Measurements from ENCODE around the gene GPR132. TPM values are rescaled to one million over a fixed set of nuclear protein-coding genes. Genes with fewer than 3 reads are reported as not detected.

GPR132 gene
- total RNA-seq, 1 donor from 2014 or later, result 24.6 TPM

DNA sequence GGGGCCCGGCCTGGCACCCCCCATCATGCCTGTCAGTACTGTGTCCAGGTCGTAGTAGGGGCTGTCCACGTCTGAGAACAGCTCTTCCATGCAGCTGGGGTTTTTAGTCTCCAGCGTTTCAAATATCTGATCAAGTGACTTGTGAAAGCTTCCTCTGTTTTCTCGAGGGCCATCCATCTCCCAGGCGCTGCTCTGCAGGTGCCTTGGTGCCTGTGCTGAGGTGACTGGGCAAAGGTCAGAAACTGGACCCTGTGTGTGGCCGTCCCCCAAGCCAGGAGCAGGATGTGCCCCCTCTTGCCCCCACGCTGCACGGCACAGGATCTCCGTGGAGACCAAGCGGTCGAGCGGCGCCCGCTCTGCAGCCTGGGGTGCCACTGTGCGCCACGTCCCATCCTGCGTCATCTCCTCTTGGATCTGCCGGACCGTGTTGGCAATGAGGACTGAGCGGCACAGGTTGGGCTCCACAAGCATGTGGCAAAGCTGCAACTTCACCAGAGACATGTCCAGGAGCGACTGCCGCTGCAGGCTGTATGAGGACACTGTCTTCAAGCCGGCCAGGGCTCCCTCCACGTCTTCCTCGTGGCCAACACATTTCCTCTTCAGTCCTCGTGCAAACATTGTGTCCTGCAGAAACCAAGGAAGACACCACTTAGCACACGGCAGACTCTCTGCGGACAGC lies 53.8 kb downstream of the GPR132 start:
- intact Hi-C loops (cut with micrococcal nuclease), result loop anchor here (5.0 kb wide), 1 partner anchor 36 kb away; no protein-coding TSS in a partner anchor
- H3K27me3 Mint-ChIP-seq (ENCODE audit: insufficient read depth), result no peaks in the 10 kb centered on the region
- H3K9me3 Mint-ChIP-seq, result no peaks in the 10 kb centered on the region
- H3K36me3 Mint-ChIP-seq (ENCODE audit: low read depth), result peaks cover 36% of the 10 kb centered on the region
- H3K27ac Mint-ChIP-seq, result no peak overlapping the region
- peaks cover 33% of the 10 kb centered on the region for H3K4me1 Mint-ChIP-seq (ENCODE audit: low read depth)
- no peak for DNase-seq (ENCODE audit: low spot score)
- no peak overlapping the region for H3K4me3 Mint-ChIP-seq

DNA sequence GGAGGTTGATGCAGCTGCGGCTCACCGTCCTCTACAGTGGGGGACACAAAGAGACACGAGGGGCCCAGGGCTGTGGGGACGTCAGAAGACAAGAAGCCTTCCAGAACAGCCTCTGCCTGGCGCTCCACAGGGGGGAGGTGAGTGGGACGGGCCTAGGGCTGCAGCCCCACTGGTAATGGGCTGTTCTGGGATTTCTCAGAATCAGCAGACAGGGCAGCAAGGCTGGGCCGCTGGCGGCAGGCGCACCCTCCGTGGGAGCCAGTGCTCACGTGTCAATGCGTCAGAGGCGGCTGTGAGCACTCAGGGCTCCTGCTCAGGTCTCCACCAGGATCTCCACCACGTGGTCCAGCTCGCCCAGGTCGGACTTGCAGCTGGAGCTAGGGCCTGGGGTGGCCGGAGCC lies 54.3 kb downstream of the GPR132 start:
- Mint-ChIP-seq H3K27ac (no peak overlapping the region), H3K36me3 (ENCODE audit: low read depth) (peaks cover 34% of the 10 kb centered on the region), H3K27me3 (ENCODE audit: insufficient read depth) (no peaks in the 10 kb centered on the region), H3K4me1 (ENCODE audit: low read depth) (peaks cover 28% of the 10 kb centered on the region), H3K4me3 (no peak overlapping the region), H3K9me3 (no peaks in the 10 kb centered on the region)
- intact Hi-C loops (cut with micrococcal nuclease), result loop anchor here (5.0 kb wide), 1 partner anchor 36 kb away; no protein-coding TSS in a partner anchor
- DNase-seq (ENCODE audit: low spot score), result no peak

DNA sequence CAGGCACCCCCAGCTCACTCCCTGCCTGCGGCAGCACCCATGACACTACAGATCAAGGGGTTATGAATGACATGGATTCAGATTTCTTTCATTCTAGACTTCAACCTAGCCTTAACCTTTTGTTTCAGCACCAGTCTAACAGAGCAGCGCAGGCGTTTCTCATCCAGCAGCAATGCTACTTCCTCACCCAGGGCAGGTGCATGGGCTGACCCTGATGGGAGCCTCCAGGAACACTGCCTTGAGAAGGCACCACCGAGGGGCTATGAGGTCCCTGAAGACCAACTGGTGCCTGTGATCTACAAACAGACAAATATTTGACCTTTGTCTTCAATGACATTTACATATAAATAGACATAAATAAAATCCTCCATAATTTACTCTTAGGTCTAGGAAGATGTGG lies 55.1 kb downstream of the GPR132 start:
- no peak for DNase-seq (ENCODE audit: low spot score)
- Mint-ChIP-seq H3K27ac (no peak overlapping the region), H3K9me3 (no peaks in the 10 kb centered on the region), H3K36me3 (ENCODE audit: low read depth) (peaks cover 28% of the 10 kb centered on the region), H3K4me1 (ENCODE audit: low read depth) (peaks cover 20% of the 10 kb centered on the region), H3K27me3 (ENCODE audit: insufficient read depth) (no peaks in the 10 kb centered on the region), H3K4me3 (no peak overlapping the region)
- intact Hi-C loops (cut with micrococcal nuclease), result loop anchor here (5.0 kb wide), 1 partner anchor 37 kb away; no protein-coding TSS in a partner anchor

DNA sequence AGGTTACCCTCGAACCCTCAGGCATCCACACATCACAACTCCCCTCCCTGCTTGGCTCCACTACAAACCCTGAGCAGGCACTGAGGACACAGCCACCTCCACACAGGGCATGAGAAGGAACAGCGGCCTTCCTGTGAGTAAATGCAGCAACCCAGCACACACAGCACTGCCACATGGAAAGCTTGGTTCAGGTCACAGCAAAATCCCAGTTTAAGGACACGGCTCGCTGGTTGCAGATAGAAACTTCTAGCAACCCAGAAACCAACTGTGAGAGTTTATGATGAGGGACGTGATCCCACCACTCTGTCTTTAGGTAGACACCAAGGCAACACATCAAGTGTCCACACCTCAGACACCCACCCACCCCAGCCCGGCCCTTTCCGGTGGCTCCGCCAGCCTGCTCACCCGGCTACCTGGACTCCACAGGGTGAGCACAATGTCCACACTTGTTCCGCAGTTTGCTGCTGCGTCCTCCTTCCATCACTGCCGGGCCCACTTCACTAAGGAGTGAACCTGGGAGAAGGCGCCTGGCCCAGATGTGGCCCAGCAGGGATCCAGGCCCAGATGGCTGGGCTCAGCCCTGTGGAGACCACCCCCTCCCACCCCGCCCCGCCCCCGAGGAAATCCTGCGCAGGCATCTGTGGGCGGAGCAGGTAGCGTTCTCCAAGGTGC lies 57.5 kb downstream of the GPR132 start:
- Mint-ChIP-seq H3K9me3 (no peaks in the 10 kb centered on the region), H3K4me3 (no peak overlapping the region), H3K4me1 (ENCODE audit: low read depth) (no peaks in the 10 kb centered on the region), H3K27me3 (ENCODE audit: insufficient read depth) (no peaks in the 10 kb centered on the region), H3K36me3 (ENCODE audit: low read depth) (peaks cover 18% of the 10 kb centered on the region), H3K27ac (no peak overlapping the region)
- no peak for DNase-seq (ENCODE audit: low spot score)
- intact Hi-C loops (cut with micrococcal nuclease), result no loop called here

DNA sequence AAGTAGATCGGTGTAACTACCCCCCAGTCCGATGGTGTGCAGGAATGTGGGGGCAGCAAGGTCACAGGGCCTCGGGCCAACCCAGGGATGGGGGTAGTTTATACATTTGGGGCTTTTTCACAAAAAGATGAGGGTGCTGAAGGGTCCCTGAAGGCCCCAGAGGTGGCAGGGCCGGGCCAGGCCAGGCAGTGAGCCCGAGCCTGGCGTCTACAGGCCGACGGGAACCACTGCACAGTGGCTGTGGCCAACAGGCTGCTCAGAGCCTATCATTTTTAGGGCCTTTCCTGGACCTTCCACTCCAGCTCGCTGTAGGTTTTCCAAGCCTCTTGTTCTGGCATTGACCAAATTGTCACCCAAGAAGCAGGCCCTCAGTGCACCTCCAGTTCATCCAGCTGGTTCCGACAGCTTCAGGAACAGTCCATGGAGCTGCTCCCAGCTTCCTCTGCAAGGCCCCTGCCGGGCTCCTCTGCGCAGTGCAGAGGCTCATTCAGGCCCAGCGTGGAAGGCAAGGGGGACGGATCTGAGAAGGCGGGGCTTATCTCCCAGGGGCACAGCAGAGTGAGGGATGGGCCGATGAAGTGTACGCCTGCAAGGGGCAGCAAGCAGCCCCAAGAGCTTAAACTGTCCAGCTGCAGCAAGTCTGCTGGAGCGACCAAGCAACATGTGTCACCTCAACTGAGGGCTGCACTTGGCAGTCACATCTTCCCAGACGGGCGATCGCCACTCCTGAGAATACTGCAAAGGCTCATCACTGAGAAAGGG lies 58.2 kb downstream of the GPR132 start:
- Mint-ChIP-seq H3K4me1 (ENCODE audit: low read depth) (no peaks in the 10 kb centered on the region), H3K27ac (no peak overlapping the region), H3K9me3 (no peaks in the 10 kb centered on the region), H3K27me3 (ENCODE audit: insufficient read depth) (no peaks in the 10 kb centered on the region), H3K4me3 (no peak overlapping the region), H3K36me3 (ENCODE audit: low read depth) (peaks cover 13% of the 10 kb centered on the region)
- intact Hi-C loops (cut with micrococcal nuclease), result no loop called here
- DNase-seq (ENCODE audit: low spot score), result no peak

DNA sequence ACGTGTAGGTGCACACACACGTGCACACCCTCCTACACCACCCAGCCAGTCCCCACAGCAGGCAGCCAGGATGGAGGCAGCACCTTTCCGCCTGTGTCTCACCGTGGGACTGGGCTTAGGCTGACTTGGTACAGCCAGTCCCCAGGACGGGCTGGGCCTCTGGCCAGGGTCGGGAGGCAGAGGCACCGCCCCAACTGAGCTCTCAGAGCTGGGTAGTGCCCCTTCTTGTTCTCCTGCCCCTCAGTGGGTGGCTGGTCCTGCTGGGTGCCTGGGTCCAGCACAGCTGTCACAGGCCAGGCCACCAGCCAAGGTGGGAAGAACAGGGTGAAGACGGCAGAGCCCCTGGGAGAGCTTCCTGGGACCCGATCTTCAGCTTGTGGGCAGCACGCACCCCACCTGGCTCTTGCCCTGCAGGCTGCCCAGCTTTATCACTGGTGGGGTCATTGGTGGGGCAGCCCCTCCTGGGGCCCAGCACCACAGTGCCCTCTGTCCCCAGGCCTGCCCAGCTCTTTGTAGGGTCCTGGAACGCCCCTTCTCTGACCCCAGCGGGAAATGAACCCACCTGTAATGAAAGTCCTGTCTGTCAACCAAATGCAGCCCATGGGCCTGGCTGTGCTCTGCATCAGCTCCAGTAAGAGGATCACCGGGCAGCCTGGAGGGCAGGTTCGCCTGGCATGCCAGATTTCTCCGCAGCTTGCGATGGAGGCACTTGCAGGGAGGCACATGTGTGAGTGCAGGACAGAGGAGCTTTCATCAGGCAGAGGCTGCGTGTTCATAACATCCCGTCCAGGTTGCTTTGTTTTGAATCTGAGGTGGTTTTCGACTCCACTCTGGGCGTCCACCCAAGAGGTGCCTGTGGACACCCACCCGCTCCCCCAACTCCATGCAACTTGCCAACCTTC lies 59.0 kb downstream of the GPR132 start:
- Mint-ChIP-seq H3K36me3 (ENCODE audit: low read depth) (peaks cover 10% of the 10 kb centered on the region), H3K9me3 (no peaks in the 10 kb centered on the region), H3K4me3 (no peak overlapping the region), H3K27ac (no peak overlapping the region), H3K27me3 (ENCODE audit: insufficient read depth) (no peaks in the 10 kb centered on the region), H3K4me1 (ENCODE audit: low read depth) (no peaks in the 10 kb centered on the region)
- intact Hi-C loops (cut with micrococcal nuclease), result no loop called here
- DNase-seq (ENCODE audit: low spot score), result no peak

DNA sequence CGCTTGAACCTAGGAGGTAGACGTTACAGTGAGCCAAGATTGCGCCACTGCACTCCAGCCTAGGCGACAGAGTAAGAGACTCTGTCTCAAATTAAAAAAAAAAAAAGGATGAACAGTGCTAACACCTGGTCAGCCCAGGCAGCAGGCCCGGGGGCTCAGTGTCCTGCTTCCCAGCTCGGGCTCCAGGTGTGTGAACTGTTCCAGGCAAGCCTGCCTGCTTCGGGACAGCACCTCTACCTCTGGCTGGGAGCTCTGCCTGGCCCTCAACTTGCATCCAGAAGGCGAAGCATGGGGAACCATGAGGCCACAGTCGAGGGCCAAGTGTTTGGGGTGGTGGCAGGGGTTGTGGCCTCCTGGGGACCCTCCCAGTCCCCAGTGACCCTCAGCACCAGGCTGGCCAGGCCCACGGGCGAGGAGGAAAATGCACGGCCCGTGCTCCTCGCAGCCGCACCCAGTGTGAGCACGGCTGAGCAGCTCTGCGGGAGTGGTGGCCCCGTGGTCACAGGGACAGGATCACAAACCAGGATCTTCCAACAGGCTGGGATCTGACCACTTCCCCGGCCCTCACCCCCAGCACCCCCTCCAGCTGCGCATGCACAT lies 59.8 kb downstream of the GPR132 start:
- H3K4me3 Mint-ChIP-seq, result no peak overlapping the region
- intact Hi-C loops (cut with micrococcal nuclease), result no loop called here
- H3K36me3 Mint-ChIP-seq (ENCODE audit: low read depth), result peaks cover 9% of the 10 kb centered on the region
- no peaks in the 10 kb centered on the region for H3K27me3 Mint-ChIP-seq (ENCODE audit: insufficient read depth)
- no peak overlapping the region for H3K27ac Mint-ChIP-seq
- no peaks in the 10 kb centered on the region for H3K4me1 Mint-ChIP-seq (ENCODE audit: low read depth)
- no peak for DNase-seq (ENCODE audit: low spot score)
- H3K9me3 Mint-ChIP-seq, result no peaks in the 10 kb centered on the region

Other genes starting within 250 kb of the GPR132 start
- 9.8 and 10.7 TPM in 2 replicates for gene CEP170B, start 200.2 kb downstream of the GPR132 start, total RNA-seq
- 0.10 and 0.21 TPM in 2 replicates for gene PLD4, start 140.6 kb downstream of the GPR132 start, total RNA-seq
- 0.02 and 0.05 TPM in 2 replicates for gene AHNAK2, start 87.1 kb downstream of the GPR132 start, total RNA-seq
- 3.1 TPM in 2 replicates for gene CLBA1, start 79.6 kb downstream of the GPR132 start, total RNA-seq
- gene CDCA4, start 44.3 kb downstream of the GPR132 start, total RNA-seq, result 62.5 and 63.7 TPM in 2 replicates
- 6.5 and 7.4 TPM in 2 replicates for gene JAG2, start 103.3 kb upstream of the GPR132 start, total RNA-seq
- gene NUDT14, start 115.9 kb upstream of the GPR132 start, total RNA-seq, result 8.5 and 10.9 TPM in 2 replicates
- 41.1 and 41.9 TPM in 2 replicates for gene BTBD6, start 183.1 kb upstream of the GPR132 start, total RNA-seq
- gene BRF1, start 235.6 kb upstream of the GPR132 start, total RNA-seq, result 46.1 and 46.9 TPM in 2 replicates
- 28.2 and 32.3 TPM in 2 replicates for gene PACS2, start 249.3 kb upstream of the GPR132 start, total RNA-seq

Measured in activated T-helper 1 cell treated with anti-CD3 and anti-CD28 coated beads, Interleukin-12 subunit alpha, Interleukin-12 subunit beta, Interleukin-2, Interleukin-4 antibody, amounts not matched to agents 30 ng/mL and 10 ng/mL and 1 ng/mL, durations not matched to agents 14 hours and 24 hours and 36 hours (primary cell).